Stimulated activated naive CD8-positive, alpha-beta T cell treated with anti-CD3 and anti-CD28 coated beads, Interleukin-15, amount 100 ng/mL, for 72 hours (primary cell): ENCODE measurements around the gene PRAC1.
"Not testable (repeated sequence)": the region's sequence is repeated elsewhere in the genome, so short reads cannot be mapped to it uniquely, and the experiment has no call there.

ENCODE experiments used
- ATAC-seq: fragments of 150-1000 bp; cut with Tn5 transposase; 2 replicates; pipeline ENCODE4 v1.10.0; 2021; ENCODE audit warnings: mild to moderate bottlenecking, moderate library complexity
- DNase-seq, 2 donors: peaks; one replicate each; pipeline ENCODE4 v3.0.0; 2021 to 2022
- H3K27ac Mint-ChIP-seq, 2 donors: one replicate each; pipeline ENCODE4 v1.8.0; 2022; ENCODE audit warnings: mild to moderate bottlenecking in 2 of 2, mixed read lengths in 2 of 2, moderate library complexity in 2 of 2
- H3K27me3 Mint-ChIP-seq: one replicate; pipeline ENCODE4 v1.8.0; 2022; ENCODE audit warnings: mixed read lengths
- H3K4me1 Mint-ChIP-seq: one replicate; pipeline ENCODE4 v1.8.0; 2022; ENCODE audit warnings: mild to moderate bottlenecking, mixed read lengths
- H3K4me3 Mint-ChIP-seq, 2 donors: one replicate each; pipeline ENCODE4 v1.8.0; 2022; ENCODE audit warnings: mild to moderate bottlenecking in 2 of 2, mixed read lengths in 2 of 2, moderate library complexity in 1 of 2
- H3K9me3 Mint-ChIP-seq, 2 donors: one replicate each; pipeline ENCODE4 v1.8.0; 2022; ENCODE audit warnings: mixed read lengths in 2 of 2

The PRAC1 gene

DNA sequence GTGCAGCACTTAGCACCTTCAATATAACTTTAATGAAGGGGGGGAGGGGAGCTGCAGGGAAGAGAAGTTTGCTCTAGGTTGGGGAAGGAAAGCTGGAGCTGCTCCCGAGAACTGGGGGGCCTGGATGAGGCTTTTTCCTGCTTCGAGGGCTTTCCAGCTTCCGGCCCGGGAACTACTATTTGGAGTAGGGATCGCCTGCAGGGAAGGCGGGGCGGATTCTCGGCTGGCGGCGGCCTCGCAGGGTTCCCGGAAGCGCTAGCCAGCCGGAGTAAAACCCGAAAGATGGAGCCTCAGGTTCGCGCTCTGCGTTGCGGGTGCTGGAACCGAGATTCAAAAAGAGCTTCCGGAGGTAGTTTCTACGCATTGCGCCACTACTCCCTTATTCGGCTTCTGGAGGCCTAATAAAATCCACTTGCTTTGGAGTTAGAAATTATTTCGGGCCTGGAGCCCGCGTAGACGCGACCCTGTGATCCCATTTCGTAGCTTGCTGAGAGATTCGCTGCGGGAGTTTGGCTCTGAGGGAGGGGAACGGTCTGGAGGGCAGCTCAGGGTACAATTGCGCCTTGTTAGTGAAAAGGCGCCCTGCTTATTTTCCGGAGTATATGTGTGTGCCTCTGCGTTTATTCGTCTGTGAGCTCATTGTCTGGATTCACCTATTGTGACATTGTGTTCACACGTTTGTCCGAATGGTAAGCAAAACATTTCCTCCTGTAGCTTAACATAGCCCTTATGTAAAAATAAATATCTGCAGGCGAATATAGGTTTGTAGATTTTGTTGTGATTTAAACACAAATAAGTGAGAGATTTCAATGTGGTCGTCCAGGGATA, 1.3 kb upstream of the PRAC1 start:
- Mint-ChIP-seq H3K4me3 (peak overlapping the region; percentile 64 to 77), H3K27me3 (peaks cover 100% of the 10 kb centered on the region), H3K4me1 (peaks cover 81% of the 10 kb centered on the region), H3K9me3 (no peaks in the 10 kb centered on the region), H3K27ac (peak overlapping the region in 1 of 2 donors; percentile 68)
- DNase-seq = no peak
- ATAC-seq = peak; percentile 41

DNA sequence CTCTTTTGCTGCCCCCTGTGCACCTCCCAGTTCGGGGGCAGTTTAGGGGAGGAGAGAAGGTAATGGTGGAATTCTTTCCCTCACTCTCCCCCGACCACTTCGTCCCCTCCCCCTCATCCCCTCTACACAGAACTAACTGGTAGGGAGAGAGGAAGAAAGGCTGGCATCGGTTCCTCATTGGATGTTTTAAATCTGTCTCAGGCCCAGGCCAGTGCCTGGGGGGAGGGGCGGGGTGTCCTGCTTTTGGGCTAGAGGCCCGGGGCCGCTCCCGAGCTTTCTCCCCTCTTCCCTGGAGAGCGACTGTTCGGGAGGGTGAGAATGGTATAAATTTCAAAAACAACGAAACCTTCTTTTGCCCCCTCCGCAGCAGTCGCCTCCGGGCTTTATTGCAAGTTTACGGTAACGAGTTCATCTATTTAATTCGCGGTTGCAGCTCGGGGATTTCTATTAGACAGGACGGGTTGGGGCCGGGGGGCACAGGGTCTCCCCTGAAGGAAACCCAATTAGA, 651 bp upstream of the PRAC1 start, which contains the start of gene PRAC2:
TSS of gene PRAC2 (plus strand) at position 271 of the 508 bp plus-strand sequence. CDS start 1,226 bp downstream, outside the sequence.
- Mint-ChIP-seq H3K9me3 (no peaks in the 10 kb centered on the region), H3K27me3 (peaks cover 100% of the 10 kb centered on the region), H3K4me1 (peaks cover 80% of the 10 kb centered on the region), H3K4me3 (peak within 1 kb of the TSS; percentile 64 to 77), H3K27ac (peak within 1 kb of the TSS in 1 of 2 donors; percentile 68)
- DNase-seq (no peak), ATAC-seq (no peak)

GRCh38 chr17:48721009-48721402, 1.3 kb downstream of the PRAC1 start:
- ATAC-seq = no peak
- no peaks in the 10 kb centered on the region for H3K9me3 Mint-ChIP-seq
- peaks cover 67% of the 10 kb centered on the region for H3K4me1 Mint-ChIP-seq
- no peak overlapping the region for H3K27ac Mint-ChIP-seq
- no peak overlapping the region for H3K4me3 Mint-ChIP-seq
- DNase-seq = no peak
- peaks cover 98% of the 10 kb centered on the region for H3K27me3 Mint-ChIP-seq

- H3K4me1 Mint-ChIP-seq = peaks cover 61% of the 10 kb centered on the region
- peaks cover 97% of the 10 kb centered on the region for H3K27me3 Mint-ChIP-seq
- DNase-seq = no peak
- no peak for ATAC-seq
- no peak overlapping the region for H3K4me3 Mint-ChIP-seq
- H3K9me3 Mint-ChIP-seq = no peaks in the 10 kb centered on the region
- no peak overlapping the region for H3K27ac Mint-ChIP-seq
These were observed 1.9 kb downstream of the PRAC1 start for GRCh38 chr17:48720266-48721008.

- no peak overlapping the region for H3K27ac Mint-ChIP-seq
- H3K9me3 Mint-ChIP-seq = no peaks in the 10 kb centered on the region
- H3K4me1 Mint-ChIP-seq = peaks cover 55% of the 10 kb centered on the region
- DNase-seq (no peak), ATAC-seq (no peak)
- no peak overlapping the region for H3K4me3 Mint-ChIP-seq
- peaks cover 97% of the 10 kb centered on the region for H3K27me3 Mint-ChIP-seq
These were observed 2.6 kb downstream of the PRAC1 start for GRCh38 chr17:48719642-48720265.

- Mint-ChIP-seq H3K4me1 (peaks cover 47% of the 10 kb centered on the region), H3K27me3 (peaks cover 97% of the 10 kb centered on the region), H3K9me3 (no peaks in the 10 kb centered on the region), H3K27ac (peak overlapping the region; percentile 59 to 87), H3K4me3 (peak overlapping the region; percentile 64 to 76)
- no peak for DNase-seq
- peak; percentile 37 for ATAC-seq
These were observed 3.3 kb downstream of the PRAC1 start for GRCh38 chr17:48718761-48719641.

DNA sequence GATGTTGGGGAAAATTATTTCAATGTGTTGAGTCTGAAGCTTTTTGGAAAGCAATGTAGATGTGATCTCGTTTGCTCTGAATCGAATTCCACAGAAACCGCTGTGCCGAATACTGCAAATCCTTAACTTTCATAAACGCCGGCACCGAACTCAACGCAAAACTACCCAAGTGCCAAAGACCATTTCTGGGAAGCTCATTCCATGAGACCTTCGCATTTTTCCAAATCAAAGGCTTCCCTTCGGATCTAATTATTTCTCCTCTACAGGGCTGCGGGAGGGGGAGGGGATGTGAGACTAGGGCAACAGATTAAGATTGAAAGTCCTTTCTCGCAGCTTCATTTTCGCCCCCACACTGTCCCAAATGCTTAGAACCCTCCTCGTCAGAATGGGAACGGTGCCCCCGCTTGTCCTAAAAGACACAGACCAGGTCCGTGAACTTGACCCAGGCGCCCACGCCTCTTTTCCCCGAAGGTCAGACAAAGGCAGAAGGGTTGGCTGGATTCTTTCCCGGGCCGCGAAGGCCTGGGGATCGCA, 4.0 kb downstream of the PRAC1 start:
- no peak overlapping the region for H3K27ac Mint-ChIP-seq
- DNase-seq = no peak
- peaks cover 40% of the 10 kb centered on the region for H3K4me1 Mint-ChIP-seq
- peak overlapping the region; percentile 64 to 76 for H3K4me3 Mint-ChIP-seq
- H3K9me3 Mint-ChIP-seq = no peaks in the 10 kb centered on the region
- H3K27me3 Mint-ChIP-seq = peaks cover 97% of the 10 kb centered on the region
- no peak for ATAC-seq

GRCh38 chr17:48717367-48718226, 4.7 kb downstream of the PRAC1 start:
- H3K4me3 Mint-ChIP-seq = peak overlapping the region in 1 of 2 donors; percentile 23
- ATAC-seq (no peak), DNase-seq (no peak)
- H3K27me3 Mint-ChIP-seq = peaks cover 95% of the 10 kb centered on the region
- H3K9me3 Mint-ChIP-seq = no peaks in the 10 kb centered on the region
- H3K27ac Mint-ChIP-seq = no peak overlapping the region
- H3K4me1 Mint-ChIP-seq = peaks cover 33% of the 10 kb centered on the region

GRCh38 chr17:48716549-48716948, 5.8 kb downstream of the PRAC1 start:
- not testable (repeated sequence) for H3K27ac Mint-ChIP-seq, DNase-seq, H3K4me3 Mint-ChIP-seq, ATAC-seq, H3K9me3 Mint-ChIP-seq
- H3K27me3 Mint-ChIP-seq = peaks cover 88% of the 10 kb centered on the region
- H3K4me1 Mint-ChIP-seq = peaks cover 27% of the 10 kb centered on the region

DNA sequence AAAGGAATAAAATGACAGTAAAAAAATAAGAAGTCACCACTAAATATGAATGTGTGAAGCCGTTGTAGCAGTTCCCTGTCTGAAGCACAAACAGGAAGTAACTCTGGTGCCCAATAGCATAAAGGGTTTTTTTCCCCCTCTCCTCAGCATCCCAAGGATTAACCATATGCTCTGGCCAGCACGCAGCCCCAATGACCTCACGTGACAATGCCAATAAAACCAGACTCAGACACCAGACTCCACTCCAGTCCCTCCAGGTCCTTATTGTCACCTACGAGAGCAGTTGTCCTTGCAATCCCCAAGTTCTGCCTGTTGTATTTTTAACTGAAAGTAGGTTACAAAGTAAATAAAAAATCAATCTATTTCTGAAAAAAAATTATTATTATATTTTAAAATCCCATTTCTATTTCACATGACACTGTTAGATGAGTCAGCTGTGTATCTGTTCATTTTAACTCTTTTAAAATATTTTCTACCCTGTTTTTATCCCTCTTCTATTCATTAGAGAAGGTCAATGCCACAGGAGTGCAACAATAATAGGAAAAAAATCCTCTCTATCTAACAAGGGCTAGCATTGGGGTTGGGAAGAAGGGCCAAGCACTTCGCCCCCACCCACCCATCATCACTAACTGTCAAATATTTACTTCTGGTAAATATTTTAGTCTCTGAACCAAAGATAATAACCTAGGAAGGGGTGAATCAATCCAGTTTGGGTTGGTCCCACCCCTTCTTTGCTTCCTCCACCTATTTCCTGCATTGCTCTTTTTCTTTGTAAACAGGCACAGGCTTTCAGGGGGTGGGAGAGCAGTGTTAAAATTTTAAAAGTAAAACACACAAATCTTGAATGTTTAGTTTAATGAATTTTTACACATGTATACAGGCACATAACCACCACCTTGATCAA, 6.6 kb downstream of the PRAC1 start:
- Mint-ChIP-seq H3K4me1 (peaks cover 23% of the 10 kb centered on the region), H3K27me3 (peaks cover 87% of the 10 kb centered on the region), H3K4me3 (no peak overlapping the region), H3K27ac (no peak overlapping the region), H3K9me3 (no peaks in the 10 kb centered on the region)
- DNase-seq (no peak), ATAC-seq (no peak)

- DNase-seq (no peak), ATAC-seq (no peak)
- Mint-ChIP-seq H3K27ac (no peak overlapping the region), H3K27me3 (peaks cover 88% of the 10 kb centered on the region), H3K9me3 (no peaks in the 10 kb centered on the region), H3K4me1 (no peaks in the 10 kb centered on the region), H3K4me3 (no peak overlapping the region)
These were observed 11.2 kb downstream of the PRAC1 start for GRCh38 chr17:48711128-48711527.

DNA sequence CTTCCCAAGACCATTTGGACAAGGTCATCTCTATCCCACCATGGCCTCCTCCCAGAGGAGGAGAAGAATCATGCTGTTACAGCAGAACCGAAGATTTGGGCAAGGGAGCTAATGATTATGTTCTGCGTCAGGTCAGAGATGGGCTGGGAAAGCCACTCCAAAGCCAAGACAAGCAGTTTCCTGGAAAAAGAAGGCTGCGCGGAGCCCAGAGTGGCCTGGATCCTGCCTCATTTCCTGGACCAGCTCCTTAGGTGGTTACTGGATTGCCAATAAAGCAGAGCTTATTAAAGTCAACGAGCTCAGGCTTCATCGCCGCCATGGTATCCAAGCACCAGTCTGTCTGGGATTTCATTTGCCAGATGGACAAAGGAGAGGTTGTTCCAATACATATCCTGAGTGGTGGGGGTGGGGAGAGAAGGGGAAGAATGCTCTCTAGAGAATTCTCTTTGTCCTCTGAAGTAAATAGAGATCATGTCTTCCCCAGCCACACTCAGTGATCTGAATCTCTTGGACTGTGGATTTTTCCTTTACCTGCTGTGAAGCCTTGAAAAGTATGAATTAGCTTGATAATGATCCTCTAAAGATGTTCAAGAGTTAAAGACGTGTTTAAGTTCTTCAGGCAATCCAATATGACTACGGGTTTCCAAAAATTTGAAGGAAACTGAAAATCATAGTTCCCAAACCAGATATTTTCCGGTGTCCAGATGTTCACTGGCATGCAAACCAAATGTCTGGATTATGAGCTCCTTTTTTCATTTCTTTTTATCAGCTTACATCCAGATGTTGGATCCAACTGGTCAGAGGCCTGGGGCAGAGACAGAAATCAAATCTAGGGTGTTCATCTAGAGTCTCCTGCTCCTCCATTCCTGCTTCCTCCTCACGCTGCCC, 17.7 kb downstream of the PRAC1 start:
- Mint-ChIP-seq H3K27ac (no peak overlapping the region), H3K4me3 (no peak overlapping the region), H3K4me1 (no peaks in the 10 kb centered on the region), H3K27me3 (peaks cover 92% of the 10 kb centered on the region), H3K9me3 (no peaks in the 10 kb centered on the region)
- ATAC-seq = no peak
- DNase-seq = no peak
